ENCODE data around the gene JARID2. TPM values are rescaled to one million over a fixed set of nuclear protein-coding genes. Genes with fewer than 3 reads are reported as not detected.

Gene JARID2
- total and polyA plus RNA-seq, 2 of the 13 experiments (the other 11 are each of a cell fraction or from before 2014, with no cell fraction given), result 7.5 to 10.3 TPM

GRCh38 chr6:15299430-15300131 is 53.7 kb downstream of the JARID2 start (continued):
- TF ChIP-seq, protein P1, sequence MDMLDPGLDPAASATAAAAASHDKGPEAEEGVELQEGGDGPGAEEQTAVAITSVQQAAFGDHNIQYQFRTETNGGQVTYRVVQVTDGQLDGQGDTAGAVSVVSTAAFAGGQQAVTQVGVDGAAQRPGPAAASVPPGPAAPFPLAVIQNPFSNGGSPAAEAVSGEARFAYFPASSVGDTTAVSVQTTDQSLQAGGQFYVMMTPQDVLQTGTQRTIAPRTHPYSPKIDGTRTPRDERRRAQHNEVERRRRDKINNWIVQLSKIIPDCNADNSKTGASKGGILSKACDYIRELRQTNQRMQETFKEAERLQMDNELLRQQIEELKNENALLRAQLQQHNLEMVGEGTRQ (IDR thresholded peaks at IDR 0.05; ENCODE audit: low read depth, low read length), result no peak
- TF ChIP-seq, protein P1 (CRISPR knock-in tag; IDR thresholded peaks at IDR 0.05; ENCODE audit: borderline replicate concordance), result no peak
- TF ChIP-seq NR2F6 (IDR thresholded peaks at IDR 0.05) (no peak), NR2F6 (CRISPR knock-in tag; IDR thresholded peaks at IDR 0.05) (0 out of 2 replicates have a peak, but pooled peaks have one; percentile 28), RXRA (CRISPR knock-in tag; IDR thresholded peaks at IDR 0.05) (no peak), ETV5 (CRISPR knock-in tag; IDR thresholded peaks at IDR 0.05; ENCODE audit: borderline replicate concordance) (peak; percentile 63; the same call in 1 of the 2 replicates), RBM22 (optimal IDR thresholded peaks at IDR 0.05; ENCODE audit: low read length) (peak; percentile 29), CEBPB (IDR thresholded peaks at IDR 0.05; ENCODE audit: borderline replicate concordance, low read depth, low read length) (peak; percentile 84), HDAC1 (CRISPR knock-in tag; IDR thresholded peaks at IDR 0.05) (no peak), MAFK (conservative IDR thresholded peaks at IDR 0.05 in 1 of 2, IDR thresholded peaks at IDR 0.05 in 1 of 2; ENCODE audit: low read length in 2 of 2) (no peak)

GRCh38 chr6:15301179-15302006 is 55.5 kb downstream of the JARID2 start:
- ATAC-seq, result no peak
- no peak for TF ChIP-seq ZNF572 (CRISPR knock-in tag; IDR thresholded peaks at IDR 0.05)
- TF ChIP-seq ZC3H4 (CRISPR knock-in tag; IDR thresholded peaks at IDR 0.05; ENCODE audit: borderline replicate concordance), result no peak
- TF ChIP-seq ZNF839 (CRISPR knock-in tag; IDR thresholded peaks at IDR 0.05; ENCODE audit: borderline replicate concordance), result no peak
- TF ChIP-seq ZNF557 (CRISPR knock-in tag; IDR thresholded peaks at IDR 0.05), result no peak
- no peak for TF ChIP-seq CBX2 (IDR thresholded peaks at IDR 0.05; ENCODE audit: low read depth, low read length)
- TF ChIP-seq CBX2 (CRISPR knock-in tag; IDR thresholded peaks at IDR 0.05; ENCODE audit: low read depth), result no peak
- TF ChIP-seq SIX4 (CRISPR knock-in tag; IDR thresholded peaks at IDR 0.05), result no peak
- TF ChIP-seq NCOR1 (IDR thresholded peaks at IDR 0.05; ENCODE audit: borderline replicate concordance, low read length), result no peak
- TF ChIP-seq E2F1 (CRISPR knock-in tag; IDR thresholded peaks at IDR 0.05), result no peak
- no peak for TF ChIP-seq FOSL1 (CRISPR knock-in tag; IDR thresholded peaks at IDR 0.05; ENCODE audit: borderline replicate concordance)
- no peak for TF ChIP-seq ZNF235 (CRISPR knock-in tag; IDR thresholded peaks at IDR 0.05; ENCODE audit: borderline replicate concordance)

More at GRCh38 chr6:15301179-15302006, 55.5 kb downstream of the JARID2 start:
- H3K36me3 ChIP-seq (replicated peaks in 1 of 2; ENCODE audit: control insufficient read depth in 1 of 2, insufficient read depth in 2 of 2, low read length in 2 of 2), result no peaks in the 10 kb centered on the region
- no TSS peak for BruUV-seq (replicated peaks)
- in situ Hi-C loops (cut with HindIII; ENCODE audit: extremely low pct_ligation_motif_present, low pct_unique_long_range_greater_than_20kb) (no loop called here), intact Hi-C loops (cut with micrococcal nuclease; ENCODE audit: unreplicated experiment) (no loop called here)
- H3K4me1 ChIP-seq (ENCODE audit: insufficient read depth, low read length), result peaks cover 52% of the 10 kb centered on the region
- FAIRE-seq (no peak), DNase-seq (ENCODE audit: low spot score) (no peak)
- 95% methylated on average over 6 of the region's 6 CpGs for whole genome bisulfite sequencing (ENCODE audit: low lambda C conversion rate)
- no peaks in the 10 kb centered on the region for H3K27me3 ChIP-seq (ENCODE audit: control insufficient read depth in 1 of 2, insufficient read depth in 2 of 2, low read length in 2 of 2)
- H2AFZ ChIP-seq (ENCODE audit: low read length), result no peak overlapping the region
- no peak overlapping the region for H3K27ac ChIP-seq (ENCODE audit: extremely low read length, insufficient read depth, low read length)
- ChIA-PET CTCF (ENCODE audit: low intra/inter-chr PET ratio, low total read pairs) (no interaction called here), POLR2A (no interaction called here)
- H4K20me1 ChIP-seq (ENCODE audit: insufficient read depth, low read length), result 0 out of 2 replicates have a peak, but pooled peaks cover 4% of the 10 kb centered on the region
- no peak overlapping the region for H3K9ac ChIP-seq (ENCODE audit: insufficient read depth, low read depth, low read length)
- no peak overlapping the region for H3K4me2 ChIP-seq (ENCODE audit: low read depth, low read length)
- no peaks in the 10 kb centered on the region for H3K9me3 ChIP-seq (ENCODE audit: low read length)
- no peak overlapping the region for H3K4me3 ChIP-seq (replicated peaks in 1 of 3; ENCODE audit: insufficient read depth in 1 of 3, low read depth in 2 of 3, low read length in 3 of 3)
- H3K79me2 ChIP-seq (ENCODE audit: insufficient read depth, low read length), result peaks cover 55% of the 10 kb centered on the region

Data from HepG2 (cell line).